Amniotic stem cell (primary cell): ENCODE measurements around the gene CTU2.

Experiments used
- DNase-seq: peaks from one replicate; lab custom pipeline; 2025; lab: John Stamatoyannopoulos, UW

Gene CTU2

DNA sequence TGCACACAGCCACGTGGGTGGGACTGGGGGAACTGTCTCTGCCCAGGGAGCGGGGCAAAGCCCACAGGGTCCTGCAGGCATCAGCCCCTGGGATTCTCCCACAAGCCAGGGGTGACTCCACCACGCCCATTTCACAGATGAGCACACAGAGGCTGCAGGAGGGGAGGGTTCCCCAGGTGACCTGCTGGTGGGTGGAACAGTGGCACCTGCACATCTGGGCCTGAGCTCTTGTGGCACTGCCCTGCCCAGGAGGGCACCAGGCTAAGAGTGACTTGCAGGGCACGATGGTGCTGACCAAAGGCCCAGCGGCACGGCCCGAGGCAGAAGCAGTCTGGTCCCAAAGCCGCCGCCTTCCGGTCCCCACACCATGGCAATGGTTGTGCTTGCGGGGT, 54.8 kb downstream of the CTU2 start:
- no peak for DNase-seq

GRCh38 chr16:88761830-88762229, 55.5 kb downstream of the CTU2 start:
- no peak for DNase-seq

DNA sequence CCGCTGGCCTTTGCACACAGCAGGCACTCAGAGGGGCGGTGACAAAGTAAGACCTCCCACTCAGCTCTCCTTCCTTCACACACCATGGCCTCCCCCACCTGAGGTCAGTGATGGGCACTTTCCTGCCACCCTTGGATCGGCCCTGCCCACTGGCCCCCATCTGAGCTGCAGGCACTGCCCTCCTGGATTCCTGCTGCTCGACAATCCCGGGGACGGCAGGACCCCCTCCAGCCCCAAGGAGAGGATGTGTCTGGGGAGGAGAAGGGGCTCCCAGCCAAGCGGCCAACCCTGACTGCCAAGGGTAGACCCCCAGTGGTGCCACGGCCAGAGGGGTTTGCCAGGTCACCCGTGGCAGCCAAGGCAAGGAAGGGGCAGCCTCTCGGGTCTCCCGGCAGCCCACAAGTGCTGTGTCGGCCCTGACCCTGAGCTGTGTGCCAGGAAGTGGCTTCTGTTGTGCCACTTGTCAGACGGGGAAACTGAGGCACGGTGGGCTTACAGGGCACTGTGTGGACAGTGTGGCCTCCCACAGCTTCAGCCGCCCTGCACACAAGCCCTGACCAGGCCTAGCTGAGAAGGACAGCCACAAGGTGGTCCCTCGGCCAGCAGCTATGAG, 56.1 kb downstream of the CTU2 start:
- no peak for DNase-seq

GRCh38 chr16:88762941-88763340, 56.6 kb downstream of the CTU2 start:
- no peak for DNase-seq

GRCh38 chr16:88763502-88764053, 57.3 kb downstream of the CTU2 start:
- no peak for DNase-seq

GRCh38 chr16:88764080-88764479, 57.8 kb downstream of the CTU2 start:
- no peak for DNase-seq

- DNase-seq: no peak
Observed at GRCh38 chr16:88764913-88765349, 58.6 kb downstream of the CTU2 start.
